Heart right ventricle (tissue), 16 donors: Measurements from ENCODE around the gene CA10. TPM values are rescaled to one million over a fixed set of nuclear protein-coding genes. Genes with fewer than 3 reads are reported as not detected.

Experiments used
- ATAC-seq, 8 donors: fragments of 200-7000 bp; cut with Tn5 transposase; one replicate each; pipeline ENCODE4 v1.9.1; 2020; ENCODE audit warnings: mild to moderate bottlenecking in 8 of 8, moderate library complexity in 8 of 8, moderate number of reproducible peaks in 1 of 8
- DNase-seq, 2 donors: peaks; one replicate each; pipeline ENCODE4 v3.0.0-alpha.2; 2020
- H3K27ac ChIP-seq, 10 donors: fragments of 200-600 bp; sonication (generic) in 2 of 10; one replicate each; pipeline versions ENCODE4 v1.5.0 to v1.8.0; 2020 to 2022; ENCODE audit warnings: mild to moderate bottlenecking in 3 of 10
- H3K27me3 ChIP-seq, 7 donors: fragments of 200-600 bp; one replicate each; pipeline ENCODE4 v1.8.0; 2021 to 2022; ENCODE audit warnings: mild to moderate bottlenecking in 2 of 7
- H3K36me3 ChIP-seq, 9 donors: fragments of 200-600 bp; sonication (generic) in 1 of 9; one replicate each; pipeline versions ENCODE4 v1.5.0 to v1.8.0; 2020 to 2022; ENCODE audit warnings: mild to moderate bottlenecking in 2 of 9
- H3K4me1 ChIP-seq, 9 donors: fragments of 200-600 bp; sonication (generic) in 1 of 9; one replicate each; pipeline versions ENCODE4 v1.5.0 to v1.8.0; 2020 to 2022; ENCODE audit warnings: mild to moderate bottlenecking in 4 of 9
- H3K4me3 ChIP-seq, 10 donors: fragments of 200-600 bp; sonication (generic) in 2 of 10; one replicate each; pipeline versions ENCODE4 v1.5.0 to v1.8.0; 2020 to 2022; ENCODE audit warnings: mild to moderate bottlenecking in 7 of 10, moderate library complexity in 2 of 10
- H3K9me3 ChIP-seq, 11 donors: fragments of 200-600 bp in 10 of 11; sonication (generic) in 2 of 11; one replicate each; pipeline versions ENCODE4 v1.5.0 to v1.8.0; 2013 to 2022; ENCODE audit warnings: mild to moderate bottlenecking in 2 of 11, control low read depth in 1 of 11, moderate library complexity in 1 of 11
- CTCF ChIP-seq, 9 donors: fragments of 200-600 bp; sonication (generic) in 2 of 9; IDR thresholded peaks; one replicate each; pipeline versions ENCODE4 v1.5.0 to v1.8.0; 2021 to 2022; ENCODE audit warnings: antibody characterized with exemption in 9 of 9, mild to moderate bottlenecking in 5 of 9, moderate library complexity in 1 of 9
- WGBS, 2 donors: extraction: QIAGEN DNeasy Blood & Tissue Kit; methylation state at CpG; one replicate each; pipeline ENCODE4 v1.1.7; 2013; ENCODE audit warnings: inconsistent platforms in 1 of 2; 5-methylcytosine and 5-hydroxymethylcytosine counted together
- intact Hi-C, 10 donors: fragments of 100-400 bp; cut with DNase I; formaldehyde crosslinking; loops; one replicate each; pipeline versions ENCODE4 v1.11.1 to v1.14.2; 2022
- polyA plus RNA-seq, 2 donors: library from polyadenylated mRNA; stranded (reverse); fragments of 200-250 nt; gene quantifications; one replicate each; pipeline ENCODE4 v1.2.3, GENCODE V29; 2013
- total RNA-seq, 10 donors: library from RNA; stranded (reverse); fragmentation: NEBNext Ultra II Directional in 3 of 10; extraction: Animal tissue kit (Norgen Biotek cat#: 25700) in 3 of 10; gene quantifications; one replicate each; pipeline versions ENCODE4 v1.2.1 to v1.2.4, GENCODE V29; 2021 to 2023
- donor health status: Arrhythmogenic right ventricular cardiomyopathy.
- donor health status: ischemic (EF 13 %, LVEDD 7.1; RV severe dilation, severe dysfunction).
- donor health status: healthy with polysubstance abuse.
- donor health status: DM: no; HTN: yes; CAD: no.
- donor health status: DM: no; HTN: no; CAD: no.
- donor health status: ischemic (EF 25% LVEDD 6.9; RV normal size, moderate dysfunction).
- donor health status: ischemic (EF 25% LVEDD 5.7; RV mildly dilated, moderate dysfunction).
- donor health status: healthy.
- donor health status: DM: yes; HTN: yes; CAD: no.
- donor health status: Ischemic cardiomyopathy.
- donor health status: ischemic (EF 35%, LVEDD 5.7; RV mildly dilated, moderate dysfunction).
- donor health status: nonischemic (EF 11% LVEDD 7.7; RV severe dilation, severe dysfunction).
- donor health status: DM: yes; HTN: yes; CAD: no.
- donor health status: PGD.
- donor health status: ischemic (EF 29% LVEDD 5.4; RV normal size, mild dysfunction).
- donor health status: nonischemic (EF 23%, LVEDD 6.1; RV moderate dilation, normal function).

Gene CA10
- total and polyA plus RNA-seq, 12 donors = not detected

- no peaks in the 10 kb centered on the region for H3K9me3 ChIP-seq
- H3K4me3 ChIP-seq = no peak overlapping the region
- intact Hi-C loops = loop anchor here in 9 of 10 donors (5.0 to 10.0 kb wide), 4 partner anchors 58 to 344 kb away; no protein-coding TSS in a partner anchor
- no peaks in the 10 kb centered on the region for H3K4me1 ChIP-seq
- DNase-seq (no peak), ATAC-seq (no peak)
- no peak overlapping the region for H3K27ac ChIP-seq
- WGBS, 2 donors = 65 to 67% methylated on average over 3 of the region's 3 CpGs
- H3K36me3 ChIP-seq = no peaks in the 10 kb centered on the region
- peaks cover 0 to 50% (median 17%) of the 10 kb centered on the region in 7 donors for H3K27me3 ChIP-seq
- no peak for TF ChIP-seq CTCF (IDR thresholded peaks at IDR 0.05)
Measured at GRCh38 chr17:51763058-51763457, 395.5 kb downstream of the CA10 start.

- intact Hi-C loops = loop anchor here in 9 of 10 donors (5.0 to 10.0 kb wide), 4 partner anchors 56 to 346 kb away; no protein-coding TSS in a partner anchor
Measured at GRCh38 chr17:51761105-51761504, 397.4 kb downstream of the CA10 start.

GRCh38 chr17:51759260-51759659 lies 399.3 kb downstream of the CA10 start:
- no peak for DNase-seq
- Histone ChIP-seq H3K36me3 (no peaks in the 10 kb centered on the region), H3K27ac (no peak overlapping the region), H3K9me3 (no peaks in the 10 kb centered on the region), H3K4me3 (no peak overlapping the region), H3K4me1 (no peaks in the 10 kb centered on the region), H3K27me3 (peaks cover 0 to 38% (median 5%) of the 10 kb centered on the region in 7 donors)
- no peak for TF ChIP-seq CTCF (IDR thresholded peaks at IDR 0.05)
- 88 to 91% methylated on average over 1 of the region's 1 CpG for WGBS, 2 donors
- intact Hi-C loops = no loop called here
- ATAC-seq = no peak

More at GRCh38 chr17:51761105-51761504, 397.4 kb downstream of the CA10 start:
- TF ChIP-seq CTCF (IDR thresholded peaks at IDR 0.05) = no peak
- Histone ChIP-seq H3K27ac (no peak overlapping the region), H3K4me3 (no peak overlapping the region), H3K9me3 (no peaks in the 10 kb centered on the region), H3K4me1 (no peaks in the 10 kb centered on the region), H3K36me3 (no peaks in the 10 kb centered on the region), H3K27me3 (peaks cover 0 to 50% (median 13%) of the 10 kb centered on the region in 7 donors)
- 72% methylated on average over 1 of the region's 1 CpG for WGBS, 2 donors
- DNase-seq (no peak), ATAC-seq (no peak)

- intact Hi-C loops = no loop called here
- H3K4me3 ChIP-seq = no peak overlapping the region
- no peak for ATAC-seq
- no peaks in the 10 kb centered on the region for H3K9me3 ChIP-seq
- no peaks in the 10 kb centered on the region for H3K4me1 ChIP-seq
- H3K27ac ChIP-seq = no peak overlapping the region
- H3K27me3 ChIP-seq = peaks cover 0 to 2% (median 0%) of the 10 kb centered on the region in 7 donors
- H3K36me3 ChIP-seq = no peaks in the 10 kb centered on the region
- no peak for TF ChIP-seq CTCF (IDR thresholded peaks at IDR 0.05)
- DNase-seq = no peak
- 61 to 64% methylated on average over 1 of the region's 1 CpG for WGBS, 2 donors
Measured at GRCh38 chr17:51751072-51751471, 407.4 kb downstream of the CA10 start.
